ENCODE results near the gene CCDC127. TPM values are rescaled to one million over a fixed set of nuclear protein-coding genes. Genes with fewer than 3 reads are reported as not detected.

Gene CCDC127
- total and polyA plus RNA-seq, 4 donors: 2.1 to 6.7 (median 4.2) TPM

DNA sequence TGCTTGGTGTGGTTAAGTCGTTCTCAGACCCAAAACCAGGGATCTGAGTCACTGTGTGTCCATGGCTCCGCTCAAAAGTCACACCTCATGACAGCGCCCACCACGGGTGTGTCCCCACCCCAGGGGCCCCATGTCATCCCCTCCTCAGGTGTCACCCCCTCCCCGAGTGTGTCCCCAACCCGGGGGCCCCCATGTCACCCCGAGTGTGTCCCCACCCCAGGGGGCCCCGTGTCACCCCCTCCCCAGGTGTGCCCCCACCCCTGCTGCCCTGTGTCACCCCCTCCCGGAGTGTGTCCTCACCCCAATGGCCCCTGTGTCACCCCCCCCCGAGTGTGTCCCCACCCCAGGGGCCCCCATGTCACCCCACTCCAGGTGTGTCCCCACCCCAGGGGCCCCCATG is 21.6 kb downstream of the CCDC127 start:
- DNase-seq (no peak), ATAC-seq (ENCODE audit: low FRiP score) (no peak)
- 84 to 85% methylated on average over 8 to 10 of the region's 10 CpGs for WGBS, 2 donors
- Histone ChIP-seq H3K4me3 (ENCODE audit: low read length in 2 of 2) (no peak overlapping the region), H3K9me3 (ENCODE audit: control insufficient read depth, low read length) (no peaks in the 10 kb centered on the region), H3K36me3 (ENCODE audit: control insufficient read depth in 1 of 2, insufficient read depth in 2 of 2, low read length in 1 of 2) (no peaks in the 10 kb centered on the region), H3K27ac (ENCODE audit: low read depth in 1 of 2, low read length in 2 of 2) (no peak overlapping the region), H3K4me1 (ENCODE audit: control insufficient read depth in 1 of 2, insufficient read depth in 2 of 2, low read length in 2 of 2) (no peaks in the 10 kb centered on the region), H3K27me3 (ENCODE audit: control insufficient read depth in 1 of 2, insufficient read depth in 2 of 2, low read length in 1 of 2) (no peaks in the 10 kb centered on the region)
- intact Hi-C loops (cut with DNase I): no loop called here

DNA sequence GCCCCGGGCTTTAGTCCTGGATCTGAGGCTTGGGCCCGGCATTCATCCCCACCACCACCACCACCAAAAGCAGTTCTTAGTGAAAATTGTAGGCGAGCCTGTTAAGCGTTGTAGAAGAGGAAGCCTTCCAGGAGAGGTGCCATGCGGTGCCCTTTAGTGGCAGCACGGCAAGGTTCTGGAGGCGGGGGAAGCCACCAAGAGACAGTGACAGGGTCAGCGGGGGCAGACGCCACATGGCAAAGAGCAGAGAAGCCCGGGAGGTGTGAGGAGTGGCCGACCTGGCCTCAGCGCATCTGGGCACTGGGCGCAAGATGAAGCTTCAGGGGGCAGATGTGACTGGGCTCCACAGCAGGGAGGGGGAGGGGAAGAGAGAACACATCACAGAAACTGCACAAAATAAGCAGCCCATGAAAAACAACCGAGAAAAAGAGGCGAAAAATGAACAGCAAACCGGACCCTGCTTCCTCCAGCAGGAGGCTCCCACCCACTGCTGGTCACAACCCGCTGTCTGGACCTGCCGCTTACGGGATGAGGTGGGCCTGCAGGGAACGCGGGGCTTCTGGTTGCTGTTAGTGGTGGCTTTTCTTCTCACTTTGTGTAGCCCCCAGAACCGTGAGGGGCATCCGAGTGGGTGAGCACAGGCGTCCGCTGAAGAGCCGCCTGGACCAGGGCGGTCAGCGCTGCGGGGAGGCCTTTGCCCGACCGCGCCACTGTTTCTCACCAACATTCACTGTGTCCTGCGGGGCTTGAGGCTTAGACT is 22.4 kb downstream of the CCDC127 start:
- intact Hi-C loops (cut with DNase I): no loop called here
- H3K4me1 ChIP-seq (ENCODE audit: control insufficient read depth in 1 of 2, insufficient read depth in 2 of 2, low read length in 2 of 2): no peaks in the 10 kb centered on the region
- H3K27ac ChIP-seq (ENCODE audit: low read depth in 1 of 2, low read length in 2 of 2): no peak overlapping the region
- no peaks in the 10 kb centered on the region for H3K27me3 ChIP-seq (ENCODE audit: control insufficient read depth in 1 of 2, insufficient read depth in 2 of 2, low read length in 1 of 2)
- DNase-seq: peak in 1 of 2 donors; percentile 49
- no peak for ATAC-seq (ENCODE audit: low FRiP score)
- no peak overlapping the region for H3K4me3 ChIP-seq (ENCODE audit: low read length in 2 of 2)
- no peaks in the 10 kb centered on the region for H3K9me3 ChIP-seq (ENCODE audit: control insufficient read depth, low read length)
- H3K36me3 ChIP-seq (ENCODE audit: control insufficient read depth in 1 of 2, insufficient read depth in 2 of 2, low read length in 1 of 2): no peaks in the 10 kb centered on the region
- 84 to 87% methylated on average over 33 of the region's 33 CpGs for whole genome bisulfite sequencing, 2 donors

DNA sequence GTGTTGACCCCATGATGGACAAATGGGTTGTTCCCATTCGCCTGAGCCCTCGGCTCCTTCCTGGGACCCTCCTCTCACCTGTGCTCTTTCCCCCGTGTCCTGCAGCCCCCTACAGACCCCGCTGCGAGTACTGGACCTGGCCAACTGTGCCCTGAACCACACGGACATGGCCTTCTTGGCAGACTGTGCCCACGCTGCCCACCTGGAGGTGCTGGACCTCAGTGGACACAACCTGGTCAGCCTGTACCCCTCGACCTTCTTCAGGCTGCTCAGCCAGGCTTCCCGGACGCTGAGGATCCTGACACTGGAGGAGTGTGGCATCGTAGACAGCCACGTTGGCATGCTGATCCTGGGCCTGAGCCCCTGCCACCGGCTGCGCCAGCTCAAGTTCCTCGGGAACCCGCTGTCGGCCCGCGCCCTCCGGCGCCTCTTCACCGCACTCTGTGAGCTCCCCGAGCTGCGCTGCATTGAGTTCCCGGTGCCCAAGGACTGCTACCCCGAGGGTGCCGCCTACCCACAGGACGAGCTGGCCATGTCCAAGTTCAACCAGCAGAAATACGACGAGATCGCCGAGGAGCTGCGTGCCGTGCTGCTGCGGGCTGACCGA is 23.2 kb downstream of the CCDC127 start:
- Histone ChIP-seq H3K9me3 (ENCODE audit: control insufficient read depth, low read length) (no peaks in the 10 kb centered on the region), H3K4me3 (ENCODE audit: low read length in 2 of 2) (no peak overlapping the region), H3K27me3 (ENCODE audit: control insufficient read depth in 1 of 2, insufficient read depth in 2 of 2, low read length in 1 of 2) (no peaks in the 10 kb centered on the region), H3K4me1 (ENCODE audit: control insufficient read depth in 1 of 2, insufficient read depth in 2 of 2, low read length in 2 of 2) (no peaks in the 10 kb centered on the region), H3K27ac (ENCODE audit: low read depth in 1 of 2, low read length in 2 of 2) (no peak overlapping the region), H3K36me3 (ENCODE audit: control insufficient read depth in 1 of 2, insufficient read depth in 2 of 2, low read length in 1 of 2) (no peaks in the 10 kb centered on the region)
- peak; percentile 37 to 74 for DNase-seq
- no peak for ATAC-seq (ENCODE audit: low FRiP score)
- WGBS, 2 donors: 96 to 97% methylated on average over 36 of the region's 36 CpGs
- intact Hi-C loops (cut with DNase I): no loop called here

DNA sequence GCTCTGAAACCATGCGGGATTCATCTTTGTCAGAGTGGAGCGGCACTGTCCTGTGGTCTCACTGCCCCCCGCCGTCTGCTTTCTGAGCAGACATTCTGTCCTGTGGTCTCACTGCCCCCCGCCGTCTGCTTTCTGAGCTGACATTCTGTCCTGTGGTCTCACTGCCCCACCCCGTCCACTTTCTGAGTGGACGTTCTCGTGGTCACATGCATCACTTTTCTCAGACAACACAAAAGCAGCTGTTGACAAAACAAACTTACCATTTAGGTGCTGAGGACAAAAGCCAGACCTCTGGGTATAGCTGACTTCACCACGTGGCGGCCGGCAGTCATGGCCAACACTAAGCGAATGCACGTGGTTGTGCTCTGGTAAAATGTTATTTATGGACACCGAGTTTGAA is 23.9 kb downstream of the CCDC127 start:
- Histone ChIP-seq H3K36me3 (ENCODE audit: control insufficient read depth in 1 of 2, insufficient read depth in 2 of 2, low read length in 1 of 2) (no peaks in the 10 kb centered on the region), H3K9me3 (ENCODE audit: control insufficient read depth, low read length) (no peaks in the 10 kb centered on the region), H3K4me1 (ENCODE audit: control insufficient read depth in 1 of 2, insufficient read depth in 2 of 2, low read length in 2 of 2) (no peaks in the 10 kb centered on the region), H3K4me3 (ENCODE audit: low read length in 2 of 2) (no peak overlapping the region), H3K27ac (ENCODE audit: low read depth in 1 of 2, low read length in 2 of 2) (no peak overlapping the region), H3K27me3 (ENCODE audit: control insufficient read depth in 1 of 2, insufficient read depth in 2 of 2, low read length in 1 of 2) (no peaks in the 10 kb centered on the region)
- ATAC-seq (ENCODE audit: low FRiP score) (no peak), DNase-seq (peak; percentile 37 to 61)
- WGBS, 2 donors: 91 to 96% methylated on average over 15 of the region's 15 CpGs
- intact Hi-C loops (cut with DNase I): no loop called here

DNA sequence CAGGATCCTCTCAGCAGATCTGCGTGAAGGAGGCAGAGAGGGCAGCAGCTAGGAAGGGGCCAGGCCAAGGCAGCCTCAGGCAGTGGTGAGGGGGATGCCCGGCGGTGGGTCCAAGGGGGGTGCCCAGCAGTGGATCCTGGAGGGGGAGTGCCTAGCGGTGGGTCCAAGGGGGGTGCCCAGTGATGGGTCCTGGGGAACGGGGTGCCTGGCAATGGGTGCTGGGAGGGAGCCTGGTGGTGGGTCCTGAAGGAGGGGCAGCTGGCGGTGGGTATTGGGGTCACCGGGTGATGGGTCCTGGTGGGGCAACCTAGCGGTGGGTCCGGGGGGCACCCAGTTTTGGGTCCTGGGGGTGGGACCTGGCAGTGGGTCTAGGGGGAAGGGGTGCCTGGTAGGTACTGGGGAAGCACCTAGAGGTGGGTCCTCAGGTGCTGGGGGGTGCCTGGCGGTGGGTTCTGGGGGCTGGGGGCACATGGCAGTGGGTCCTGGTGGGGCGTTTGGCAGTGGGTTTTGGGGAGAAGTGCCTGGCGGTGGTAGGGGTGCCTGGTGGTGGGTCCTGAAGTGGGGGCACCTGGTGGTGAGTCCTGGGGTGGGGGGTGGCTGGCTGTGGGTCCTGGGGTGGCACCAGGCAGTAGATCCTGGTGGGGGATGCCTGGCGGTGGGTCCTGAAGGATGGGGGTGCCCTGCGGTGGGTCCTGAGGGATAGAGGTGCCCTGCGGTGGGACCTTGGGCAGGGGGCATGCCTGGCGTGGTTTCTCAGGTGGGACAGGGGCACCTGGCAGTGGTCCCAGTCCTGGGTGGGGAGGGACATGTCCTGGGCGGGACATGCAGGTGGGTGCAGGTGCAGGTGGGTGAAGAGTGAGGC is 24.8 kb downstream of the CCDC127 start:
- Histone ChIP-seq H3K4me3 (ENCODE audit: low read length in 2 of 2) (no peak overlapping the region), H3K27me3 (ENCODE audit: control insufficient read depth in 1 of 2, insufficient read depth in 2 of 2, low read length in 1 of 2) (no peaks in the 10 kb centered on the region), H3K27ac (ENCODE audit: low read depth in 1 of 2, low read length in 2 of 2) (no peak overlapping the region), H3K4me1 (ENCODE audit: control insufficient read depth in 1 of 2, insufficient read depth in 2 of 2, low read length in 2 of 2) (no peaks in the 10 kb centered on the region), H3K9me3 (ENCODE audit: control insufficient read depth, low read length) (no peaks in the 10 kb centered on the region), H3K36me3 (ENCODE audit: control insufficient read depth in 1 of 2, insufficient read depth in 2 of 2, low read length in 1 of 2) (no peaks in the 10 kb centered on the region)
- ATAC-seq (ENCODE audit: low FRiP score): no peak
- DNase-seq: peak; percentile 40 to 69
- 91 to 93% methylated on average over 15 to 17 of the region's 17 CpGs for WGBS, 2 donors
- intact Hi-C loops (cut with DNase I): no loop called here

DNA sequence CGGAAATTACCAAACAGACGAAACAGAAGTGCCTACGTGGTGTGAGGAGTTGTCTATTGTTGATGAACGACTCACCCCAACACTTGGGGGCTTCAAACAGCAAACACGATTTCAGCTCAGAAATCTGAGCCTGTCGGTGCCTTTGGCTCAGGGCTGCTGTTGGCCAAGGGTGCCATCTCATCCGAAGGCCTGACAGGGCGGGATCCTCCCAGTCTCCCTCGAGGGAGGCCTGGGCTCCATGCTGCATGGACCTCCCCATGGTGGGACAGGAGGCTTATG is 25.3 kb downstream of the CCDC127 start:
- Histone ChIP-seq H3K4me1 (ENCODE audit: control insufficient read depth in 1 of 2, insufficient read depth in 2 of 2, low read length in 2 of 2) (no peaks in the 10 kb centered on the region), H3K27ac (ENCODE audit: low read depth in 1 of 2, low read length in 2 of 2) (no peak overlapping the region), H3K4me3 (ENCODE audit: low read length in 2 of 2) (no peak overlapping the region), H3K9me3 (ENCODE audit: control insufficient read depth, low read length) (no peaks in the 10 kb centered on the region), H3K27me3 (ENCODE audit: control insufficient read depth in 1 of 2, insufficient read depth in 2 of 2, low read length in 1 of 2) (no peaks in the 10 kb centered on the region), H3K36me3 (ENCODE audit: control insufficient read depth in 1 of 2, insufficient read depth in 2 of 2, low read length in 1 of 2) (no peaks in the 10 kb centered on the region)
- intact Hi-C loops (cut with DNase I): no loop called here
- no peak for ATAC-seq (ENCODE audit: low FRiP score)
- peak in 1 of 2 donors; percentile 24 for DNase-seq
- 84 to 85% methylated on average over 9 of the region's 9 CpGs for WGBS, 2 donors

DNA sequence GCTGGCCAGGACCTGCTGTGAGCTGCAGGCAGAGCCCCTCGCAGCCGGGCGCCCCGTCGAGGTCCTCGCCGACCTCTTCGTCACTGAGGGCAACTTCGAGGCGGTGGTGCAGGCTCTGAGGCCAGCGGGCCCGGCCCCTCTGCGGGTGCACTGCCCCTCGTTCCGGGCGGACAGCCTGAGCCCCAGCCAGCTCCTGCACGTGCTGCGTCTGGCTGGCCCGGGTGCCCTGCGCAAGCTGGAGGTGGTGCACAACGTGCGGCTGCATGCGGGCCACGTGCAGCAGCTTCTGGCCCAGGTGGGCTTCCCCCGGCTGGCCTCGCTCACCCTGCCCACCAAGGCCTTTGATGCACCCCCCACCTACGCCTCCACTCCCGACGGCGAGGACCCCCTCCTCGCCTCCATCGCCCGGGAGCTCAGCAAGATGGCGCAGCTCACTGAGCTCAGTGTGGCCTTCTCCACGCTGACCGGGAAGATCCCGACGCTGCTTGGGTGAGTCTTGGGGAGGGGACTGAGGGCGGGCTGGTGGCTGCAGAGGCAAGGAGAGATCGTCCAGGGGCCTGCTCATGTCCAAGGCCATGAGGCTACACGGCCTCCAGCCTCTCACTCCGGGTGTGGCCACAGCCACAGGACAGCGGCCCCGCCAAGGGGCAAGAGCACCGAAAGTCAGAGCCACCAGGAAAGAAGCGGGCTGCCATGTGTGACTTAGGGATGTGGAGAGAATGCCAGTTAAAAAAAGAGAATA is 25.8 kb downstream of the CCDC127 start:
- WGBS, 2 donors: 88 to 91% methylated on average over 45 to 46 of the region's 46 CpGs
- no peak overlapping the region for H3K27ac ChIP-seq (ENCODE audit: low read depth in 1 of 2, low read length in 2 of 2)
- ATAC-seq (ENCODE audit: low FRiP score): no peak
- H3K4me3 ChIP-seq (ENCODE audit: low read length in 2 of 2): no peak overlapping the region
- intact Hi-C loops (cut with DNase I): no loop called here
- no peaks in the 10 kb centered on the region for H3K36me3 ChIP-seq (ENCODE audit: control insufficient read depth in 1 of 2, insufficient read depth in 2 of 2, low read length in 1 of 2)
- H3K4me1 ChIP-seq (ENCODE audit: control insufficient read depth in 1 of 2, insufficient read depth in 2 of 2, low read length in 2 of 2): no peaks in the 10 kb centered on the region
- no peaks in the 10 kb centered on the region for H3K9me3 ChIP-seq (ENCODE audit: control insufficient read depth, low read length)
- H3K27me3 ChIP-seq (ENCODE audit: control insufficient read depth in 1 of 2, insufficient read depth in 2 of 2, low read length in 1 of 2): no peaks in the 10 kb centered on the region
- peak; percentile 38 to 47 for DNase-seq

DNA sequence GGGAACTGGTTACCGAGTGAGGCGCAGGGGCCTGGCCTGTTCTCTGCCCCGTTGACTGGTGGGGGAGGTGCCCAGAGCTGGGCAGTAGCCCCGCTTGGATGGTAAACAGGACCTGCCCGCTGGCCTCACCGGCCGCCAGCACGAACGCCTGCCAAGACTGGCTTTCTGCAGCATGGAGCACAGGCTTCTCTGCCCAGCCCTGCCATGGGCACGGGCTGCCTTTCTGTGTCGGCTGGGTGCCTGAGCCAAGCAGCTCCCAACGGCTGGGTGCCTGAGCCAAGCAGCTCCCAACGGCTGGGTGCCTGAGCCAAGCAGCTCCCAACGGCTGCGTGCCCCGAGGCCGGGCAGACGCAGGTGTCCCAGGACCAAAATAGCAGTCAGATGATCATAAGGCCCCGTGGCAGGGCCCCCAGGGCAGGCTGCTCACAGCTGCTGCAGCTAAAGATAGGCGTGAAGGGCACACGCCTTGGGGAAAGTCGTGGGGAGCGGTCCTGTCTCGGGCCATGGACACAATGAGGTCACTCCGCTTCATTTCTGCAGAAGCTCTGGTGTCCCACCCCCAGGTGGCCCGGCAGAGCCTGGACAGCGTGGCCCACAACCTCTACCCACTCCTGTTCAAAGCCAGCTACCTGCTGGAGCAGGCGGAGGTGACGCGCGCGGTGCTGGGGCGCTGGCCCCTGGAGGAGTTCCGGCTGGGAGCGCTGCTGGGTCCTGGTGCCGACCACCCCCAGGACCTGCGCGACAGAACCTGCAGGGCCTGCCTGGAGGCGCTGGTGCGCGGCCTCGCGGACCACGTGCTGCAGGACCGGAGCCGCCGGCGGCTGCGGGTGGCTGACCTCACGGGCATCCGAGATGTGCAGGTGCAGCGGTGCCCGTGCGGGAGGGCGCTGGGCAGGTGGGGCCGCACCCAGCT is 26.7 kb downstream of the CCDC127 start, which contains the start of gene LRRC14B:
Gene LRRC14B, plus strand, starts transcription at position 460 of the 913 bp plus-strand sequence. Its CDS starts 44 bp downstream, at position 504.
- ATAC-seq (ENCODE audit: low FRiP score) (peak; percentile 45), DNase-seq (peak; percentile 57 to 73)
- intact Hi-C loops (cut with DNase I): no loop called here
- H3K9me3 ChIP-seq (ENCODE audit: control insufficient read depth, low read length): no peaks in the 10 kb centered on the region
- WGBS, 2 donors: 12 to 14% methylated on average over 56 of the region's 56 CpGs
- H3K4me1 ChIP-seq (ENCODE audit: control insufficient read depth in 1 of 2, insufficient read depth in 2 of 2, low read length in 2 of 2): no peaks in the 10 kb centered on the region
- no peak within 1 kb of the TSS for H3K27ac ChIP-seq (ENCODE audit: low read depth in 1 of 2, low read length in 2 of 2)
- no peaks in the 10 kb centered on the region for H3K27me3 ChIP-seq (ENCODE audit: control insufficient read depth in 1 of 2, insufficient read depth in 2 of 2, low read length in 1 of 2)
- no peak within 1 kb of the TSS for H3K4me3 ChIP-seq (ENCODE audit: low read length in 2 of 2)
- no peaks in the 10 kb centered on the region for H3K36me3 ChIP-seq (ENCODE audit: control insufficient read depth in 1 of 2, insufficient read depth in 2 of 2, low read length in 1 of 2)
